Retina (tissue), 1 donor: Measurements from ENCODE around the gene SIGMAR1.
A peak's percentile ranks its signal among the peaks of the same experiment; 100 is the strongest.
"Not testable (repeated sequence)": the region's sequence is repeated elsewhere in the genome, so short reads cannot be mapped to it uniquely, and the experiment has no call there.

Experiments
- DNase-seq: peaks from one replicate; pipeline ENCODE4 v3.0.0-alpha.2; 2016

SIGMAR1 gene

GRCh38 chr9:34654323-34655051, 16.9 kb upstream of the SIGMAR1 start:
- DNase-seq, result no peak

DNA sequence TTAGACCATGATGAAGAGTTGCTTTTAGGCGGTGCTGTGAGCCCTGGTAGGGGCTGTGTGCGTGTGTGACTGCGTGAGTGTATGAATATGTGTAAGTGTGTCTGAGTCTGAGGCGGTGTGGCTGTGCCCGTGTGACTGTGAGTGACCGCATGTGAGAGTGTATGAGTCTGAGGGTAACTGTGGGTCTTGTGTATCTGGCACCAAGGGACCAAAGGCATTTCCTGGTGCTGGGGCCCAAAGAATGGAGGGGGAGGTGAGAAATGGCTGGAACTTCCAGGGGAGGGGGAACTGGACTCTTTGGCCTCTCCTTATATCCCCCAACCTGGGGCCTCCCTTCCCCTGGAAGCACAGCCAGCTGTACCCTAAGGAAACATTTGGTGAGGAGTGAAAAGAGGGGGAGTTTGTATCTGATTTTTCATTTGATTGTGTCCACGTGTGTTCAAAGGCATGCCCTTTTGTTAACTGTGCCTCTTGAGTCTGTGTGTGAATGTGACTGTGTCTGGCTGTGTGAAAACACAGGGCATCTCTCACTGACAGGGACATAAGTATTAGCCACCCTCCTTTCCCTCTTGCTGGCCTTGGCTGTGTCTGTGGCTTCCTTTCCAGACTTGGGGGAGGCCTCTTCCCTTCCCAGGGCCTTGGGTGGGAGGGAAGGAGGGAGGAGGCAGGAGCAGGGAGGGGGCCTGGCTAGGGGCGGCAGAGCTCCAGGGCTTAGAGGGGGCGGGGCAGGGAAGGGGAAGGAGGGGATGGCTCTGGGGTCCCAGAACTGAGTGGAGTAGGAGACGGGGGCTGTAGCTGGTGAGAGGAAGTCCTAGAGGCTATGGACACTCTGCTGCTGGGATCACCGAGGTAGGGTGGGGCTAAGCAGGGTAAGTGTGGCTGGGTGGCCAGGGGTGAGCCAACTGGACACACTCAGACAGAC, 15.8 kb upstream of the SIGMAR1 start:
- DNase-seq, result peak; percentile 25

DNA sequence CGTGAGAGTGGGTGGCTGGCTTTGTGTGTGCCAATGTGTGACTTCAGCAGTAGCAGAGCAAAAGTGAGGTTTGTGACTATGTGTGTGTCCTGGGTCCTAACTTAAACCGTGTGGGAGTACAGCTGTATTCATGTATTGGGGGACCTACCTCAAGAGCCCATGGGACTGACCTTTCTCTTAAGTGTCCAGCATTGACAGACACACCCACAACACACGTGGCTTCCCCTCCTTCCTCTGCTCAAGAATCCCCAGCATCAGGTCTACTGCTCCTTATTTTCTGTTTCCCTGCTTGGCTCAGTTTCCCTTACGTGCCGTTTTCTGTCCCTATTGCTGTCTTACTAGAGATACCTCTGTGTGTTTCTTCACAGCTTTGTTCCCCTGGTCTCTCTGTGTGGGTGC, 15.0 kb upstream of the SIGMAR1 start:
- DNase-seq, result no peak

DNA sequence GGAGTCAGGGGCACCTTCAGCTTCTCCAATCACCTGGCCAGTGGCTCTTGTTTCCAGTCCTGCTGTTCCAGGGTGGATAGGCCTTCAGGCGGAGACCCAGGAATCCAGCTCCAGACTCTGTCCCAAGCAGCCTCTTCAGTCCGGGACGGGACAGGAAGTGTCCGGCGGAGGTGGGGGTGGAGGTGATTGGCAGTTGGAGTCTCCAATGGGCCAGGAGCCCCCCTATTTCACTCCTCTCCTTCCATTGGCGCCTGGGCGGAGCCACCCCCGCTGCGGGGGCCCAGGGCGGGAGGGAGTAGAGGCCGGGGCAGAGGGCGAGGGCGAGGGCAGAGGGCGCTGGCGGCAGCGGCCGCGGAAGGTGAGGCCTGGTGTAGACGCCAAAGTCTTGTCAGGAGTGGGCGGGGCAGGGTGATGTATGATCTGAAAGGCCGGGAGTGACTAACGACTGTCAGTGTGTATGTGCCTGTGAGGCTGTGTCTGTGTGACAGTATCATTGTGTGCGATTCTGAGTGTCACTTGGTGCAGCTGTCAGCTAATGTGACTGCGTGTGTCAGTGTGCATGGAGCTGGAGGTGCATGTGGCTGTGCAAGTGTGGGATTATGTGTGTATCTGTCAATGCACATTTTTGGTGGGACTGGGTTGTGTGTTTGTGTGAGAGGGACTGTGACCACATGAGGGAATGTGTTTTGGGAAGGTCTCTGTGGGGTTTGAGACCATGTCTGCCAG, 14.5 kb upstream of the SIGMAR1 start, which contains the start of gene IL11RA:
TSS of gene IL11RA (plus strand) at position 310 of the 726 bp plus-strand sequence. CDS start 3,033 bp downstream, outside the sequence.
- DNase-seq, result peak; percentile 71

DNA sequence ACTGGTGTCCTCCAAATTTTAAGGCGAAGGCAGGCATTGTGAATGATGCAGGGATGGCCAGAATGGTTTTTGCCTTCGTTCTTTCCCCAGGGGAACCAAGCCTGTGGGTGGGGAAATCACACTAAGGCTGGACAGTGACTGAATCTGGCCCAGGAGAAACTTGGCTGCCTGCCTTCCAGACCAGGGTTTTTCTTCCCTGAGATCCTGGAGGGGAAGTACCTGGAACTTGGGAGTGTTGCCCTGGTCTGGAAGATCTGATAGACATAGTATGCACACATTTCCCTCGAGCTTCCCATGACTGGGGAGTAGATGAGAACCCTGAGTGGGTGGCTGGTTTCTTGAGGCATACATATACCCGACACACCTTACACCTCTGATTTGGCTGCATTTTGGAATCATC, 13.7 kb upstream of the SIGMAR1 start:
- DNase-seq, result no peak

GRCh38 chr9:34650816-34651215, 13.2 kb upstream of the SIGMAR1 start:
- no peak for DNase-seq

DNA sequence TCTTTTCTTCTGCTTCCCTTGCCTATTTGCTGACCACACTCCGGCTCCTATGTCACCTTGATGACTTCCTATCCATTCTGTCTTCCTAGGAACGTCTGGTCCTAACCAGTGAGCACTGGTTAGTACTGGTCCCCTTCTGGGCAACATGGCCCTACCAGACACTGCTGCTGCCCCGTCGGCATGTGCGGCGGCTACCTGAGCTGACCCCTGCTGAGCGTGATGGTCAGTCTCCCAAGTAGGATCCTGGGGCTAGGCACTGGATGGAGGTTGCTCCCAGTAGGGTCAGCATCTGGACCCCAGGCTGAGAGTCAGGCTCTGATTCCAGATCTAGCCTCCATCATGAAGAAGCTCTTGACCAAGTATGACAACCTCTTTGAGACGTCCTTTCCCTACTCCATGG, 11.1 kb upstream of the SIGMAR1 start:
- DNase-seq, result no peak

DNA sequence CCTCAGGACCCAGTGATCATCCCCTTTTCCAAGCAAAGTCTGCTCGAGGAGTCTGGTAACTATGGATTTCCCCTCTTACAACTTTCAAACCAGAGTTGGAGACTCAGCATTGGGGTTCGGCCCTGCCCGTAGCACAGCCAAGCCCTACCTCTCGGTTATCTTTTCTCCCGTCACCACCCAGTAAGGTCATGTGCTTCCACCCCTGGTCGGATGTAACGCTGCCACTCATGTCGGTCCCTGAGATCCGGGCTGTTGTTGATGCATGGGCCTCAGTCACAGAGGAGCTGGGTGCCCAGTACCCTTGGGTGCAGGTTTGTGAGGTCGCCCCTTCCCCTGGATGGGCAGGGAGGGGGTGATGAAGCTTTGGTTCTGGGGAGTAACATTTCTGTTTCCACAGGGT, 10.1 kb upstream of the SIGMAR1 start:
- DNase-seq, result no peak

DNA sequence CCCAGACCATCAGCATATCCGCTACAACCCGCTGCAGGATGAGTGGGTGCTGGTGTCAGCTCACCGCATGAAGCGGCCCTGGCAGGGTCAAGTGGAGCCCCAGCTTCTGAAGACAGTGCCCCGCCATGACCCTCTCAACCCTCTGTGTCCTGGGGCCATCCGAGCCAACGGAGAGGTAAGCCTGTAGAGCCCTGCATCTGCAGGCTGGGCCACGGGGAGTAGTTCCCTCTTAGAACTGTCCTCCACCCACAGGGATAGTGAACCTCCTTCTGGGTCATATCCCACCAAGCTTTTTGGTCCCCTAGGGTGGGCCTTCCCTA, 9.5 kb upstream of the SIGMAR1 start:
- no peak for DNase-seq

- DNase-seq, result peak; percentile 96
These were observed 8.9 kb upstream of the SIGMAR1 start, which contains the start of gene GALT for GRCh38 chr9:34646211-34647083. GALT (plus strand) TSS chr9:34646675; CDS start chr9:34646705, 30 bp downstream.

DNA sequence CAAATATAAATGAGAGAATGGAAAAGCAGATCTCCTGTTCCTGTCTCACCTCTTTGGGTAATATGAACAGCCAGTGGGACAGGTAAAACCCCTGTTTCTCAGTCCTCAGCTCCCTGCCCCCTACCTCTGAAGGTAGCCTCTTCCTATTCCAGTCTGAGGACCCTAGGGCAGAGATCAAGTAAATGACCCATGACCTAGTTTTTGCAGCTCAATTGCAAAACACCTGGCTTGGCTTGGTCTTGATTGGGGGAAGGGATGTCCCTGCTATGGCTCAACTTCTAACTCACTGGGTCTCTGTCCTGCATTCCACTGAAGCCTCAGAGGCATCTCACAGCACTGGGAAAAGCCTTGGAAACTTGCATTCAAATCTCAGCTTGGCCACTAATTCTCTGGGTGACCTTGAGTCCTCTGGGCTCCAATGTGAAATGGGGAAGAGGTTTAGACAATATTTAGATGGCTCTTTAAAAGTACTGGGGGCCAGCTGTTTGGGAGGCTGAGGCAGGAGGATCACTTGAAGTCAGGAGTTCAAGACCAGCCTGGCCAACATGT, 7.3 kb upstream of the SIGMAR1 start:
- DNase-seq, result no peak

DNA sequence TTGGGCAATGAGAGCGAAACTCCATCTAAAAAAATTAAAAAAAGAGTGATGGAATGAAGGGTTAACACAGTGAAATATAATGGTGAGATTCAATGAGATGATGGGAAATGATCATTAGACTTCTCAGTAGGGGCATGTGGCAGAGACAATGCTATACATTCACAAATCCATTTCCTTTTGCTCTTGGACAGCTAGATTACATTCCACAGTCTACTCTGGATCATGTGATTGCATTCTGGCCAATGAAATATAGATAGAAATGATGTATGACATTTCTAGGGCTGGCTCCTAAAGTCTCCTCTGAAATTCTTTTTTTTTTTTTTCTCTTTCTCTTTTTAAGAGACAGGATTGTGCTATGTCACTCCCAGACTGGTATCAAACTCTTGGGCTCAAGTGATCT, 5.1 kb upstream of the SIGMAR1 start:
- DNase-seq, result no peak

GRCh38 chr9:34639322-34639721, 1.7 kb upstream of the SIGMAR1 start:
- DNase-seq, result not testable (repeated sequence)

- DNase-seq, result no peak
These were observed 505 bp upstream of the SIGMAR1 start for GRCh38 chr9:34638138-34638445.

GRCh38 chr9:34636791-34637355, 714 bp downstream of the SIGMAR1 start:
- DNase-seq, result no peak

DNA sequence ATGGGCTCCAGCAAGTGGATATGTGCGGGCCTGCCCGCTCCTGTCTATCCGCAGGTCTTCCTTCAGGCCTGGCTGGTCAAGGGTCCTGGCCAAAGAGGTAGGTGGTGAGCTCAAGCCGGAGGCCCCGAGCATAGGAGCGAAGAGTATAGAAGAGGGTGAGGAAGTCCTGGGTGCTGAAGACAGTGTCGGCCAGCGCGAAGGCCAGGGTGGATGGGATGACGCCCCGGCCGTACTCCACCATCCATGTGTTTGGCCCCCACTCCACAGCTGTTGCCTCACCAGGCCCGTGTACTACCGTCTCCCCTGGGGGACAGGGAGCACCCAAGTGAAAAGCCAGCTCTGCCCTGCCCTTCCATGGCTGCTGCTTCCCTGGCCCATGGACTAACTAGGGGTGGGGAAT, 2.0 kb downstream of the SIGMAR1 start:
- DNase-seq, result no peak

GRCh38 chr9:34634551-34635248, 2.9 kb downstream of the SIGMAR1 start:
- peak; percentile 2 for DNase-seq

GRCh38 chr9:34633851-34634550, 3.6 kb downstream of the SIGMAR1 start:
- peak; percentile 79 for DNase-seq

DNA sequence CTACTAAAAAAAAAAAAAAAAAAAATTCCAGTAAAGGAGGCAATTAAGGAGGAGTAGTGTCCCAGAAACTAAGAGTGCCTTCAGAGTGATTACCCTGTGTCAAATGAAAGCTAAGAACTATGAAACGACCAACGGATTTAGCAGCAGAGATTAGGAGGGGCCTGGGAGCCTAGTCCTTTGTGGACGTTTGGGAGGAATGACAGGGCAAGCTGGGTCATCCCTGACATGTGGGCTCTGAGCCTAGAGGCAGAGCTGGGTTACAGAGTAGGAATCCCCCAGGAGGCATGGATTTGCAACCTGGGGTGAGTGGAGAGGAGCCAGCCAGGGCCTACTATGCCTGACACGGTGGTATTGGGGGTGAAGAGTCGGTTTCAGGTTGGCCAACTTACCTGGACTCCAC, 4.4 kb downstream of the SIGMAR1 start:
- no peak for DNase-seq

DNA sequence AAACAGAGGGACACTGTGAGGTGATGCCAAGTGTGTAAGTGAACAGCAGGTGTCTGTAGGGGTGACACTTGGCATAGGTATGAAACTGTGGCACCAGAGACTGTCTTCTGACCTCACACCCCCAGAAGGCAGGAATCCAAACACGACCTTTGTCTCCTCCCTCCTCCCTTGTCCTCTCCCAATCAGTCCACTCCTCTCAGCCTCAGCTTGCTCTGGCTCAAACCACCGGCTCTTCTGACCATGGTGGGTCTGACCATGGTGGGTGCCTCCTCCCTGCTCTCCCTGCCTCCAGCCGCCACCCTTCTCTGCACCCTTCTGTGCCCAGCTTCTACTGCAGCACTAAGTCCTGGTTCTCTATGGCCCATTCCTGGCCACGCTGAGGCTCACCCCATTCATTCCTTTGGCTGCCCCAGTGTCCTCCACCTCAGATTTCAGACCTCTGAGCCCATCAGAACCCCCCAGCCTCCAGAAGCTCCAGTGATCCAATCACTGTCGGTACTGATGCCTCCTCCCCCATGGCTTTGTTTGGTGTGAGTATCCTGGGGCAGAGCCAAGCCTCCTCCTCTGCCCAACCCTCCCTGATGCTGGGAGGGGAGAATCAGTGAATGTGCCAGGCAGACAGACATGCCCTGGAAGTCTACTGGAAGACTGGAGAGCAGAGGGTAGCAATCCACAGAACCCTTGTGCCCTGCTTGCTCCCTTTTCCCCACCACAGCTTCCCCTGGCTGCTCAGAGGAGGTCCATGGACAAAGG, 7.0 kb downstream of the SIGMAR1 start:
- no peak for DNase-seq
